ENCODE results near the gene PERCC1.

DNA sequence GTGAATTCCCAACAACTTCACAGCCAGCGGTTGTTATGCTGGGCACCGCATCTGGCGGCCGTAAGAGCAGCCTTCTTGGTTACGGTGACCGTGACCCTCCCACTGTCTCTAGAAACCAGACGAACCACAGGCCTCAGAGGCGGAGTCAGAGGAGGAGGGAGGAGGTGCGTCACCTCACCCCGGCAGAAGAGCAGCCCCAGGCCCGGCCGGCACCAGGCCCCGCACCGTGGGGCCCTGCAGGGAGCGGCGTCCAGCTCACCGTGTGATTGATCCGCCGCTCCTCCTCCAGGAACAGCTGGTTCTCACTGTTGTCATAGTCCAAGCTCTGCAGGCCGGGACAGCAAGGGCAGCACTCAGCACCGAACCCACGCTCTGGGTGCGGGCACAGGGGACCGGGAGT, 30.3 kb downstream of the PERCC1 start:
- TF ChIP-seq CTCF (conservative IDR thresholded peaks at IDR 0.05; ENCODE audit: low read length) (no peak), EZH2phosphoT487 (IDR thresholded peaks at IDR 0.05; ENCODE audit: borderline replicate concordance, low read depth, low read length) (no peak)

Measured in OCI-LY7 (cell line).